ENCODE measurements around the gene TAF7L.

Gene TAF7L

GRCh38 chrX:101241531-101241930 is 49.6 kb downstream of the TAF7L start (continued):
- TF ChIP-seq ZNF26 (tag by site-specific recombination; IDR thresholded peaks at IDR 0.05) = no peak
- no peak for TF ChIP-seq ZNF10 (tag by site-specific recombination; IDR thresholded peaks at IDR 0.05)
- TF ChIP-seq ZBTB26 (tag by site-specific recombination; optimal IDR thresholded peaks at IDR 0.05) = no peak
- TF ChIP-seq, protein P1, sequence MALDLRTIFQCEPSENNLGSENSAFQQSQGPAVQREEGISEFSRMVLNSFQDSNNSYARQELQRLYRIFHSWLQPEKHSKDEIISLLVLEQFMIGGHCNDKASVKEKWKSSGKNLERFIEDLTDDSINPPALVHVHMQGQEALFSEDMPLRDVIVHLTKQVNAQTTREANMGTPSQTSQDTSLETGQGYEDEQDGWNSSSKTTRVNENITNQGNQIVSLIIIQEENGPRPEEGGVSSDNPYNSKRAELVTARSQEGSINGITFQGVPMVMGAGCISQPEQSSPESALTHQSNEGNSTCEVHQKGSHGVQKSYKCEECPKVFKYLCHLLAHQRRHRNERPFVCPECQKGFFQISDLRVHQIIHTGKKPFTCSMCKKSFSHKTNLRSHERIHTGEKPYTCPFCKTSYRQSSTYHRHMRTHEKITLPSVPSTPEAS (tag by site-specific recombination; IDR thresholded peaks at IDR 0.05) = no peak
- no peak for TF ChIP-seq PRDM2 (tag by site-specific recombination; IDR thresholded peaks at IDR 0.05; ENCODE audit: borderline replicate concordance)
- TF ChIP-seq, protein P2, sequence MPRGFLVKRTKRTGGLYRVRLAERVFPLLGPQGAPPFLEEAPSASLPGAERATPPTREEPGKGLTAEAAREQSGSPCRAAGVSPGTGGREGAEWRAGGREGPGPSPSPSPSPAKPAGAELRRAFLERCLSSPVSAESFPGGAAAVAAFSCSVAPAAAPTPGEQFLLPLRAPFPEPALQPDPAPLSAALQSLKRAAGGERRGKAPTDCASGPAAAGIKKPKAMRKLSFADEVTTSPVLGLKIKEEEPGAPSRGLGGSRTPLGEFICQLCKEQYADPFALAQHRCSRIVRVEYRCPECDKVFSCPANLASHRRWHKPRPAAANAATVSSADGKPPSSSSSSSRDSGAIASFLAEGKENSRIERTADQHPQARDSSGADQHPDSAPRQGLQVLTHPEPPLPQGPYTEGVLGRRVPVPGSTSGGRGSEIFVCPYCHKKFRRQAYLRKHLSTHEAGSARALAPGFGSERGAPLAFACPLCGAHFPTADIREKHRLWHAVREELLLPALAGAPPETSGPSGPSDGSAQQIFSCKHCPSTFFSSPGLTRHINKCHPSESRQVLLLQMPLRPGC (tag by site-specific recombination; IDR thresholded peaks at IDR 0.05) = no peak
- TF ChIP-seq ZNF621 (tag by site-specific recombination; IDR thresholded peaks at IDR 0.05) = no peak
- TF ChIP-seq YY1 (tag by site-specific recombination; IDR thresholded peaks at IDR 0.05) = no peak
- TF ChIP-seq, protein P3, sequence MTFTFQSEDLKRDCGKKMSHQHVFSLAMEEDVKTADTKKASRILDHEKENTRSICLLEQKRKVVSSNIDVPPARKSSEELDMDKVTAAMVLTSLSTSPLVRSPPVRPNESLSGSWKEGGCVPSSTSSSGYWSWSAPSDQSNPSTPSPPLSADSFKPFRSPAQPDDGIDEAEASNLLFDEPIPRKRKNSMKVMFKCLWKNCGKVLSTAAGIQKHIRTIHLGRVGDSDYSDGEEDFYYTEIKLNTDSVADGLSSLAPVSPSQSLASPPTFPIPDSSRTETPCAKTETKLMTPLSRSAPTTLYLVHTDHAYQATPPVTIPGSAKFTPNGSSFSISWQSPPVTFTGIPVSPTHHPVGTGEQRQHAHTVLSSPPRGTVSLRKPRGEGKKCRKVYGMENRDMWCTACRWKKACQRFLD (tag by site-specific recombination; IDR thresholded peaks at IDR 0.05) = no peak
- no peak for TF ChIP-seq ZNF121 (tag by site-specific recombination; IDR thresholded peaks at IDR 0.05)
- TF ChIP-seq ZNF501 (tag by site-specific recombination; IDR thresholded peaks at IDR 0.05) = no peak
- no peak for TF ChIP-seq ZNF362 (tag by site-specific recombination; IDR thresholded peaks at IDR 0.05)

- Histone ChIP-seq H3K4me1 (ENCODE audit: control insufficient read depth, insufficient read depth, low read length) (no peaks in the 10 kb centered on the region), H3K27ac (ENCODE audit: extremely low read depth, low read depth, low read length) (no peak overlapping the region), H3K36me3 (ENCODE audit: control insufficient read depth in 2 of 2, insufficient read depth in 1 of 2, low read length in 2 of 2) (no peaks in the 10 kb centered on the region), H3K9me3 (ENCODE audit: control insufficient read depth, insufficient read depth, low read depth, low read length) (no peaks in the 10 kb centered on the region), H3K4me3 (ENCODE audit: low read depth, low read length) (no peak overlapping the region)
- CTCF ChIA-PET = no interaction called here
- POLR2A ChIA-PET = no interaction called here
- TF ChIP-seq FEZF1 (tag by site-specific recombination; IDR thresholded peaks at IDR 0.05) = no peak
- TF ChIP-seq ZNF48 (tag by site-specific recombination; IDR thresholded peaks at IDR 0.05) = no peak
- no peak for TF ChIP-seq GFI1B (tag by site-specific recombination; IDR thresholded peaks at IDR 0.05)
- no peak for TF ChIP-seq ZNF549 (tag by site-specific recombination; IDR thresholded peaks at IDR 0.05)
- no peak for TF ChIP-seq YY2 (tag by site-specific recombination; IDR thresholded peaks at IDR 0.05)
- TF ChIP-seq ZNF350 (tag by site-specific recombination; IDR thresholded peaks at IDR 0.05) = no peak
- TF ChIP-seq, protein P4, sequence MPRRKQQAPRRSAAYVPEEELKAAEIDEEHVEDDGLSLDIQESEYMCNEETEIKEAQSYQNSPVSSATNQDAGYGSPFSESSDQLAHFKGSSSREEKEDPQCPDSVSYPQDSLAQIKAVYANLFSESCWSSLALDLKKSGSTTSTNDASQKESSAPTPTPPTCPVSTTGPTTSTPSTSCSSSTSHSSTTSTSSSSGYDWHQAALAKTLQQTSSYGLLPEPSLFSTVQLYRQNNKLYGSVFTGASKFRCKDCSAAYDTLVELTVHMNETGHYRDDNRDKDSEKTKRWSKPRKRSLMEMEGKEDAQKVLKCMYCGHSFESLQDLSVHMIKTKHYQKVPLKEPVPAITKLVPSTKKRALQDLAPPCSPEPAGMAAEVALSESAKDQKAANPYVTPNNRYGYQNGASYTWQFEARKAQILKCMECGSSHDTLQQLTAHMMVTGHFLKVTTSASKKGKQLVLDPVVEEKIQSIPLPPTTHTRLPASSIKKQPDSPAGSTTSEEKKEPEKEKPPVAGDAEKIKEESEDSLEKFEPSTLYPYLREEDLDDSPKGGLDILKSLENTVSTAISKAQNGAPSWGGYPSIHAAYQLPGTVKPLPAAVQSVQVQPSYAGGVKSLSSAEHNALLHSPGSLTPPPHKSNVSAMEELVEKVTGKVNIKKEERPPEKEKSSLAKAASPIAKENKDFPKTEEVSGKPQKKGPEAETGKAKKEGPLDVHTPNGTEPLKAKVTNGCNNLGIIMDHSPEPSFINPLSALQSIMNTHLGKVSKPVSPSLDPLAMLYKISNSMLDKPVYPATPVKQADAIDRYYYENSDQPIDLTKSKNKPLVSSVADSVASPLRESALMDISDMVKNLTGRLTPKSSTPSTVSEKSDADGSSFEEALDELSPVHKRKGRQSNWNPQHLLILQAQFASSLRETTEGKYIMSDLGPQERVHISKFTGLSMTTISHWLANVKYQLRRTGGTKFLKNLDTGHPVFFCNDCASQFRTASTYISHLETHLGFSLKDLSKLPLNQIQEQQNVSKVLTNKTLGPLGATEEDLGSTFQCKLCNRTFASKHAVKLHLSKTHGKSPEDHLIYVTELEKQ (tag by site-specific recombination; IDR thresholded peaks at IDR 0.05; ENCODE audit: borderline replicate concordance) = no peak
These were observed 54.1 kb downstream of the TAF7L start for GRCh38 chrX:101237041-101237440.

Measured in HEK293 (cell line).